ENCODE measurements around the gene KRTAP10-1. TPM values are rescaled to one million over a fixed set of nuclear protein-coding genes. Genes with fewer than 3 reads are reported as not detected.

Gene KRTAP10-1
- total RNA-seq, 1 experiment from 2014 or later, result not detected

DNA sequence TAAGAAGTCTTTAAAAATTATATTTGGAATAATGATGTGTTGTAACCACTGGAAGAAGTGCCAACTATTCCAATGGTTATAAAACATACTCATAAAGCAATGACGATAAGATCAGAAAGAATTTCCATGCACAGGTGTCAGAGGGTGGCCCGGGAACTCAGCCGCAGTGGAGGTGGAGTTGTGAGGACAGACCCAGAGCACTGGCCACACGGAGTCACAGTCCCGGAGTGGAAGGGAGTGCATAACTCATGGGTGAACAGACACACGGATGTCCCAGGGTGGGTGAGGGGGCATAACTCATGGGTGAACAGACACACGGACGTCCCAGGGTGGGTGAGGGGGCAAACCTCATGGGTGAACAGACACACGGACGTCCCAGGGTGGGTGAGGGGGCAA is 36.0 kb upstream of the KRTAP10-1 start (continued):
- TF ChIP-seq, protein P1, sequence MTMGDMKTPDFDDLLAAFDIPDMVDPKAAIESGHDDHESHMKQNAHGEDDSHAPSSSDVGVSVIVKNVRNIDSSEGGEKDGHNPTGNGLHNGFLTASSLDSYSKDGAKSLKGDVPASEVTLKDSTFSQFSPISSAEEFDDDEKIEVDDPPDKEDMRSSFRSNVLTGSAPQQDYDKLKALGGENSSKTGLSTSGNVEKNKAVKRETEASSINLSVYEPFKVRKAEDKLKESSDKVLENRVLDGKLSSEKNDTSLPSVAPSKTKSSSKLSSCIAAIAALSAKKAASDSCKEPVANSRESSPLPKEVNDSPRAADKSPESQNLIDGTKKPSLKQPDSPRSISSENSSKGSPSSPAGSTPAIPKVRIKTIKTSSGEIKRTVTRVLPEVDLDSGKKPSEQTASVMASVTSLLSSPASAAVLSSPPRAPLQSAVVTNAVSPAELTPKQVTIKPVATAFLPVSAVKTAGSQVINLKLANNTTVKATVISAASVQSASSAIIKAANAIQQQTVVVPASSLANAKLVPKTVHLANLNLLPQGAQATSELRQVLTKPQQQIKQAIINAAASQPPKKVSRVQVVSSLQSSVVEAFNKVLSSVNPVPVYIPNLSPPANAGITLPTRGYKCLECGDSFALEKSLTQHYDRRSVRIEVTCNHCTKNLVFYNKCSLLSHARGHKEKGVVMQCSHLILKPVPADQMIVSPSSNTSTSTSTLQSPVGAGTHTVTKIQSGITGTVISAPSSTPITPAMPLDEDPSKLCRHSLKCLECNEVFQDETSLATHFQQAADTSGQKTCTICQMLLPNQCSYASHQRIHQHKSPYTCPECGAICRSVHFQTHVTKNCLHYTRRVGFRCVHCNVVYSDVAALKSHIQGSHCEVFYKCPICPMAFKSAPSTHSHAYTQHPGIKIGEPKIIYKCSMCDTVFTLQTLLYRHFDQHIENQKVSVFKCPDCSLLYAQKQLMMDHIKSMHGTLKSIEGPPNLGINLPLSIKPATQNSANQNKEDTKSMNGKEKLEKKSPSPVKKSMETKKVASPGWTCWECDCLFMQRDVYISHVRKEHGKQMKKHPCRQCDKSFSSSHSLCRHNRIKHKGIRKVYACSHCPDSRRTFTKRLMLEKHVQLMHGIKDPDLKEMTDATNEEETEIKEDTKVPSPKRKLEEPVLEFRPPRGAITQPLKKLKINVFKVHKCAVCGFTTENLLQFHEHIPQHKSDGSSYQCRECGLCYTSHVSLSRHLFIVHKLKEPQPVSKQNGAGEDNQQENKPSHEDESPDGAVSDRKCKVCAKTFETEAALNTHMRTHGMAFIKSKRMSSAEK (CRISPR knock-in tag; IDR thresholded peaks at IDR 0.05; ENCODE audit: borderline replicate concordance), result no peak
- no peak for TF ChIP-seq ZNF263 (CRISPR knock-in tag; IDR thresholded peaks at IDR 0.05; ENCODE audit: low read depth)
- no peak for TF ChIP-seq KAT7 (CRISPR knock-in tag; IDR thresholded peaks at IDR 0.05; ENCODE audit: borderline replicate concordance)
- TF ChIP-seq NFATC4 (CRISPR knock-in tag; IDR thresholded peaks at IDR 0.05), result no peak
- TF ChIP-seq ZBTB21 (CRISPR knock-in tag; IDR thresholded peaks at IDR 0.05; ENCODE audit: borderline replicate concordance), result no peak
- TF ChIP-seq GABPB1 (CRISPR knock-in tag; IDR thresholded peaks at IDR 0.05), result no peak
- TF ChIP-seq, protein P2, sequence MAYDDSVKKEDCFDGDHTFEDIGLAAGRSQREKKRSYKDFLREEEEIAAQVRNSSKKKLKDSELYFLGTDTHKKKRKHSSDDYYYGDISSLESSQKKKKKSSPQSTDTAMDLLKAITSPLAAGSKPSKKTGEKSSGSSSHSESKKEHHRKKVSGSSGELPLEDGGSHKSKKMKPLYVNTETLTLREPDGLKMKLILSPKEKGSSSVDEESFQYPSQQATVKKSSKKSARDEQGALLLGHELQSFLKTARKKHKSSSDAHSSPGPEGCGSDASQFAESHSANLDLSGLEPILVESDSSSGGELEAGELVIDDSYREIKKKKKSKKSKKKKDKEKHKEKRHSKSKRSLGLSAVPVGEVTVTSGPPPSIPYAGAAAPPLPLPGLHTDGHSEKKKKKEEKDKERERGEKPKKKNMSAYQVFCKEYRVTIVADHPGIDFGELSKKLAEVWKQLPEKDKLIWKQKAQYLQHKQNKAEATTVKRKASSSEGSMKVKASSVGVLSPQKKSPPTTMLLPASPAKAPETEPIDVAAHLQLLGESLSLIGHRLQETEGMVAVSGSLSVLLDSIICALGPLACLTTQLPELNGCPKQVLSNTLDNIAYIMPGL (CRISPR knock-in tag; IDR thresholded peaks at IDR 0.05), result no peak
- TF ChIP-seq, protein P3, sequence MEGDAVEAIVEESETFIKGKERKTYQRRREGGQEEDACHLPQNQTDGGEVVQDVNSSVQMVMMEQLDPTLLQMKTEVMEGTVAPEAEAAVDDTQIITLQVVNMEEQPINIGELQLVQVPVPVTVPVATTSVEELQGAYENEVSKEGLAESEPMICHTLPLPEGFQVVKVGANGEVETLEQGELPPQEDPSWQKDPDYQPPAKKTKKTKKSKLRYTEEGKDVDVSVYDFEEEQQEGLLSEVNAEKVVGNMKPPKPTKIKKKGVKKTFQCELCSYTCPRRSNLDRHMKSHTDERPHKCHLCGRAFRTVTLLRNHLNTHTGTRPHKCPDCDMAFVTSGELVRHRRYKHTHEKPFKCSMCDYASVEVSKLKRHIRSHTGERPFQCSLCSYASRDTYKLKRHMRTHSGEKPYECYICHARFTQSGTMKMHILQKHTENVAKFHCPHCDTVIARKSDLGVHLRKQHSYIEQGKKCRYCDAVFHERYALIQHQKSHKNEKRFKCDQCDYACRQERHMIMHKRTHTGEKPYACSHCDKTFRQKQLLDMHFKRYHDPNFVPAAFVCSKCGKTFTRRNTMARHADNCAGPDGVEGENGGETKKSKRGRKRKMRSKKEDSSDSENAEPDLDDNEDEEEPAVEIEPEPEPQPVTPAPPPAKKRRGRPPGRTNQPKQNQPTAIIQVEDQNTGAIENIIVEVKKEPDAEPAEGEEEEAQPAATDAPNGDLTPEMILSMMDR (IDR thresholded peaks at IDR 0.05), result no peak
- no peak for TF ChIP-seq FOXK1 (CRISPR knock-in tag; IDR thresholded peaks at IDR 0.05)
- no peak for TF ChIP-seq ZNF671 (CRISPR knock-in tag; IDR thresholded peaks at IDR 0.05)
- TF ChIP-seq ATF1 (CRISPR knock-in tag; IDR thresholded peaks at IDR 0.05), result no peak
- TF ChIP-seq TEAD1 (CRISPR knock-in tag; IDR thresholded peaks at IDR 0.05), result no peak
- TF ChIP-seq, protein P4, sequence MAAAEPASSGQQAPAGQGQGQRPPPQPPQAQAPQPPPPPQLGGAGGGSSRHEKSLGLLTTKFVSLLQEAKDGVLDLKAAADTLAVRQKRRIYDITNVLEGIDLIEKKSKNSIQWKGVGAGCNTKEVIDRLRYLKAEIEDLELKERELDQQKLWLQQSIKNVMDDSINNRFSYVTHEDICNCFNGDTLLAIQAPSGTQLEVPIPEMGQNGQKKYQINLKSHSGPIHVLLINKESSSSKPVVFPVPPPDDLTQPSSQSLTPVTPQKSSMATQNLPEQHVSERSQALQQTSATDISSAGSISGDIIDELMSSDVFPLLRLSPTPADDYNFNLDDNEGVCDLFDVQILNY (CRISPR knock-in tag; IDR thresholded peaks at IDR 0.05), result no peak
- TF ChIP-seq, protein P5, sequence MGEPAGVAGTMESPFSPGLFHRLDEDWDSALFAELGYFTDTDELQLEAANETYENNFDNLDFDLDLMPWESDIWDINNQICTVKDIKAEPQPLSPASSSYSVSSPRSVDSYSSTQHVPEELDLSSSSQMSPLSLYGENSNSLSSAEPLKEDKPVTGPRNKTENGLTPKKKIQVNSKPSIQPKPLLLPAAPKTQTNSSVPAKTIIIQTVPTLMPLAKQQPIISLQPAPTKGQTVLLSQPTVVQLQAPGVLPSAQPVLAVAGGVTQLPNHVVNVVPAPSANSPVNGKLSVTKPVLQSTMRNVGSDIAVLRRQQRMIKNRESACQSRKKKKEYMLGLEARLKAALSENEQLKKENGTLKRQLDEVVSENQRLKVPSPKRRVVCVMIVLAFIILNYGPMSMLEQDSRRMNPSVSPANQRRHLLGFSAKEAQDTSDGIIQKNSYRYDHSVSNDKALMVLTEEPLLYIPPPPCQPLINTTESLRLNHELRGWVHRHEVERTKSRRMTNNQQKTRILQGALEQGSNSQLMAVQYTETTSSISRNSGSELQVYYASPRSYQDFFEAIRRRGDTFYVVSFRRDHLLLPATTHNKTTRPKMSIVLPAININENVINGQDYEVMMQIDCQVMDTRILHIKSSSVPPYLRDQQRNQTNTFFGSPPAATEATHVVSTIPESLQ (CRISPR knock-in tag; IDR thresholded peaks at IDR 0.05), result no peak
- TF ChIP-seq, protein P6, sequence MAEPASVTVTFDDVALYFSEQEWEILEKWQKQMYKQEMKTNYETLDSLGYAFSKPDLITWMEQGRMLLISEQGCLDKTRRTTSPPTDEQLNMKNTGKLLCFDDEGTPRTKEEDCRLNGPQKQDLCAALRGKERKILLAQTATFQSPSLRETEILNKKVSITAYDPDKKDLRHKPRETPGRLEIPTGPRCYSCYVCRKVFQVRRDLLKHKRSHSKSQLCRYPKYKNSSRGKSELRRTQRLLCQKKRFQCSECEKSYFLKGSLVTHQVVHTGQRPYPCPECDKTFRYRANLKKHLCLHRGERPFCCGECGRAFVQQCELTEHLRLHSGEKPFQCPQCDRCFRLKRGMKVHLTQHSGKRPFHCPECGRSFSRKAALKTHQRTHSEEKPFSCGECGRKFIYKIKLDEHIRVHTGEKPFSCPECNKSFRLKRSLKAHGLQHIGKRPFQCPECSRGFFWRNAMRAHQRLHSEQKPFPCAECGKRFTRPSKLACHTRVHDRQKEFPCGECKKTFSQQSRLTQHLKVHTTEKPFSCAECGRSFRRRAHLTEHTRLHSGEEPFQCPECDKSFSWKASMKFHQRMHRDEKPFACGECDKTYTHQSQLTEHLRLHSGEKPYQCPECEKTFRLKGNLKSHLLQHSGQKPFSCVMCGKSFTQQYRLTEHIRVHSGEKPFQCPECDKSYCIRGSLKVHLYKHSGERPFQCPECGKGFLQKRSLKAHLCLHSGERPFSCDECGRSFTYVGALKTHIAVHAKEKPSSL (CRISPR knock-in tag; conservative IDR thresholded peaks at IDR 0.05), result no peak

Data from WTC11 (cell line).